Lung (tissue), 12 donors: ENCODE results near the gene GRK4. TPM values are rescaled to one million over a fixed set of nuclear protein-coding genes. Genes with fewer than 3 reads are reported as not detected.
"Not testable (repeated sequence)": the region's sequence is repeated elsewhere in the genome, so short reads cannot be mapped to it uniquely, and the experiment has no call there.

Source experiments
- ATAC-seq: fragments of 200-7000 bp; cut with Tn5 transposase; one replicate; pipeline ENCODE4 v1.9.1; 2020; ENCODE audit warnings: moderate number of reproducible peaks; ENCODE audit not compliant: insufficient read depth, low FRiP score
- DNase-seq, 3 donors: peaks; one replicate each; pipeline ENCODE4 v3.0.0-alpha.2; 2013 to 2017
- H3K27ac ChIP-seq, 2 donors: one replicate each; pipeline ENCODE4 v1.5.1; 2013; ENCODE audit warnings: mild to moderate bottlenecking in 2 of 2, moderate library complexity in 2 of 2, control low read depth in 1 of 2, inconsistent platforms in 1 of 2, low read depth in 1 of 2, low read length in 1 of 2
- H3K27me3 ChIP-seq, 3 donors: one replicate each; pipeline ENCODE4 v1.5.1; 2013; ENCODE audit warnings: low read length in 2 of 3; ENCODE audit not compliant: control insufficient read depth in 3 of 3, insufficient read depth in 3 of 3
- H3K36me3 ChIP-seq, 4 donors: one replicate each; pipeline ENCODE4 v1.5.1; 2013; ENCODE audit warnings: low read length in 4 of 4, mild to moderate bottlenecking in 1 of 4, moderate library complexity in 1 of 4; ENCODE audit not compliant: control insufficient read depth in 4 of 4, insufficient read depth in 4 of 4
- H3K4me1 ChIP-seq, 5 donors: one replicate each; pipeline ENCODE4 v1.5.1; 2013; ENCODE audit warnings: low read length in 5 of 5, mild to moderate bottlenecking in 2 of 5, moderate library complexity in 1 of 5; ENCODE audit not compliant: control insufficient read depth in 5 of 5, insufficient read depth in 5 of 5
- H3K4me3 ChIP-seq: one replicate; pipeline ENCODE4 v1.5.1; 2013; ENCODE audit warnings: mild to moderate bottlenecking, control low read depth, moderate library complexity
- H3K9ac ChIP-seq, 2 donors: one replicate each; pipeline ENCODE4 v1.5.1; 2013; ENCODE audit warnings: low read length in 2 of 2, control low read depth in 1 of 2; ENCODE audit not compliant: insufficient read depth in 1 of 2
- H3K9me3 ChIP-seq, 4 donors: one replicate each; pipeline ENCODE4 v1.5.1; 2013; ENCODE audit warnings: low read length in 3 of 4, mild to moderate bottlenecking in 1 of 4, moderate library complexity in 1 of 4; ENCODE audit not compliant: control insufficient read depth in 4 of 4, insufficient read depth in 3 of 4
- CTCF ChIP-seq: IDR thresholded peaks from 2 replicates; pipeline ENCODE4 v1.5.1; 2012; ENCODE audit warnings: mild to moderate bottlenecking; ENCODE audit errors: control extremely low read depth, extremely low read depth
- WGBS, 2 donors: extraction: QIAGEN DNeasy Blood & Tissue Kit; methylation state at CpG; one replicate each; pipeline ENCODE4 v1.1.7; 2013; 5-methylcytosine and 5-hydroxymethylcytosine counted together
- polyA plus RNA-seq, 2 donors: library from polyadenylated mRNA; stranded (reverse); fragments of 200-250 nt; gene quantifications; one replicate each; pipeline ENCODE4 v1.2.1, GENCODE V29; 2013
- total RNA-seq, 2 donors: library from RNA; depleted of rRNA in 1 of 2; stranded (reverse); fragments of >200 nt in 1 of 2; gene quantifications; one replicate each; pipeline ENCODE4 v1.2.1, GENCODE V29; 2014 to 2021
- donor health status: control.
- donor health status: control.
- donor health status: Bipolar disorder and iron deficiency.
- donor health status: healthy.
- donor health status: DM: yes; HTN: yes; CAD: no.

GRK4 gene
- total and polyA plus RNA-seq, 4 donors, result 1.8 to 6.7 (median 3.2) TPM

GRCh38 chr4:2937146-2937857 lies 26.1 kb upstream of the GRK4 start:
- H3K27me3 ChIP-seq, result no peaks in the 10 kb centered on the region
- H3K9me3 ChIP-seq, result no peaks in the 10 kb centered on the region
- peaks cover 0 to 28% (median 22%) of the 10 kb centered on the region in 5 donors for H3K4me1 ChIP-seq
- H3K36me3 ChIP-seq, result peaks cover 4 to 41% (median 15%) of the 10 kb centered on the region in 4 donors
- H3K4me3 ChIP-seq, result no peak overlapping the region
- peak in 1 of 3 donors; percentile 12 for DNase-seq
- 61 to 83% methylated on average over 23 of the region's 23 CpGs for WGBS, 2 donors
- peak overlapping the region in 1 of 2 donors; percentile 43 for H3K27ac ChIP-seq
- ATAC-seq, result peak; percentile 9
- no peak overlapping the region for H3K9ac ChIP-seq
- no peak for TF ChIP-seq CTCF

GRCh38 chr4:2937986-2938385 lies 25.4 kb upstream of the GRK4 start:
- Histone ChIP-seq H3K4me3 (no peak overlapping the region), H3K9me3 (no peaks in the 10 kb centered on the region), H3K27ac (no peak overlapping the region), H3K27me3 (no peaks in the 10 kb centered on the region), H3K36me3 (peaks cover 4 to 46% (median 18%) of the 10 kb centered on the region in 4 donors), H3K4me1 (peaks cover 0 to 21% (median 19%) of the 10 kb centered on the region in 5 donors), H3K9ac (no peak overlapping the region)
- DNase-seq (peak in 1 of 3 donors; percentile 6), ATAC-seq (no peak)
- WGBS, 2 donors, result 88 to 95% methylated on average over 12 of the region's 12 CpGs
- no peak for TF ChIP-seq CTCF

GRCh38 chr4:2938411-2938810 lies 25.0 kb upstream of the GRK4 start:
- not testable (repeated sequence) for ATAC-seq, H3K9me3 ChIP-seq, H3K4me3 ChIP-seq, H3K9ac ChIP-seq, H3K27ac ChIP-seq, H3K27me3 ChIP-seq, DNase-seq
- peaks cover 0 to 17% (median 15%) of the 10 kb centered on the region in 5 donors for H3K4me1 ChIP-seq
- H3K36me3 ChIP-seq, result peaks cover 4 to 50% (median 22%) of the 10 kb centered on the region in 4 donors
- WGBS, 2 donors, result 87 to 94% methylated on average over 10 of the region's 10 CpGs

GRCh38 chr4:2938906-2939305 lies 24.5 kb upstream of the GRK4 start:
- no peak overlapping the region for H3K4me3 ChIP-seq
- DNase-seq, result peak in 1 of 3 donors; percentile 7
- no peak for TF ChIP-seq CTCF
- H3K4me1 ChIP-seq, result peaks cover 0 to 14% (median 10%) of the 10 kb centered on the region in 5 donors
- H3K36me3 ChIP-seq, result peaks cover 7 to 53% (median 26%) of the 10 kb centered on the region in 4 donors
- no peaks in the 10 kb centered on the region for H3K27me3 ChIP-seq
- 88 to 89% methylated on average over 14 of the region's 14 CpGs for WGBS, 2 donors
- ATAC-seq, result no peak
- no peak overlapping the region for H3K9ac ChIP-seq
- no peaks in the 10 kb centered on the region for H3K9me3 ChIP-seq
- H3K27ac ChIP-seq, result peak overlapping the region in 1 of 2 donors; percentile 26
